ENCODE measurements around the gene KIF3A.

Gene KIF3A

GRCh38 chr5:132677682-132678400 is 59.5 kb downstream of the KIF3A start:
- DNase-seq (ENCODE audit: low spot score): no peak

GRCh38 chr5:132677191-132677590 is 60.2 kb downstream of the KIF3A start:
- DNase-seq (ENCODE audit: low spot score): no peak

- DNase-seq (ENCODE audit: low spot score): no peak
These were observed 61.2 kb downstream of the KIF3A start for GRCh38 chr5:132675936-132676689.

- DNase-seq (ENCODE audit: low spot score): no peak
These were observed 62.5 kb downstream of the KIF3A start for GRCh38 chr5:132674671-132675506.

- no peak for DNase-seq (ENCODE audit: low spot score)
These were observed 63.3 kb downstream of the KIF3A start, which contains the start of gene IL4 for GRCh38 chr5:132673939-132674630. Gene IL4, plus strand, starts transcription at chr5:132673989. Its CDS starts 62 bp downstream, at chr5:132674051.

GRCh38 chr5:132673488-132673887 is 63.9 kb downstream of the KIF3A start:
- DNase-seq (ENCODE audit: low spot score): no peak

- DNase-seq (ENCODE audit: low spot score): no peak
These were observed 66.3 kb downstream of the KIF3A start for GRCh38 chr5:132671000-132671399.

GRCh38 chr5:132669966-132670882 is 67.1 kb downstream of the KIF3A start:
- DNase-seq (ENCODE audit: low spot score): no peak

GRCh38 chr5:132669455-132669820 is 67.9 kb downstream of the KIF3A start:
- DNase-seq (ENCODE audit: low spot score): no peak

- DNase-seq (ENCODE audit: low spot score): no peak
These were observed 68.5 kb downstream of the KIF3A start for GRCh38 chr5:132668706-132669454.

- no peak for DNase-seq (ENCODE audit: low spot score)
These were observed 69.3 kb downstream of the KIF3A start for GRCh38 chr5:132667761-132668705.

- no peak for DNase-seq (ENCODE audit: low spot score)
These were observed 70.0 kb downstream of the KIF3A start for GRCh38 chr5:132667309-132667708.

- no peak for DNase-seq (ENCODE audit: low spot score)
These were observed 70.8 kb downstream of the KIF3A start for GRCh38 chr5:132666310-132667123.

GRCh38 chr5:132665574-132666080 is 71.7 kb downstream of the KIF3A start:
- no peak for DNase-seq (ENCODE audit: low spot score)

GRCh38 chr5:132664696-132665209 is 72.6 kb downstream of the KIF3A start:
- no peak for DNase-seq (ENCODE audit: low spot score)

- DNase-seq (ENCODE audit: low spot score): no peak
These were observed 73.3 kb downstream of the KIF3A start for GRCh38 chr5:132663771-132664695.

Measured in pons (tissue), 1 donor.